SKM-1 treated with dmso at 0.1 percent for 144 hours (cell line): ENCODE data around the gene SLC30A7.
A peak's percentile ranks its signal among the peaks of the same experiment; 100 is the strongest.
"Not testable (repeated sequence)": the region's sequence is repeated elsewhere in the genome, so short reads cannot be mapped to it uniquely, and the experiment has no call there.

Source experiments
- DNase-seq: peaks from one replicate; lab custom pipeline; 2025; ENCODE audit not compliant: unreplicated experiment; lab: John Stamatoyannopoulos, UW

The SLC30A7 gene

GRCh38 chr1:100895540-100896480, at the start of gene SLC30A7:
TSS of gene SLC30A7 (plus strand) at chr1:100896090. CDS start at chr1:100896263, 173 bp downstream.
- peak; percentile 70 for DNase-seq

GRCh38 chr1:100847361-100848082, 48.4 kb upstream of the SLC30A7 start:
- no peak for DNase-seq

GRCh38 chr1:100851726-100852125, 44.2 kb upstream of the SLC30A7 start:
- no peak for DNase-seq

GRCh38 chr1:100852976-100853375, 42.9 kb upstream of the SLC30A7 start:
- no peak for DNase-seq

GRCh38 chr1:100855116-100855515, 40.8 kb upstream of the SLC30A7 start:
- not testable (repeated sequence) for DNase-seq

- DNase-seq: no peak
These were observed 35.4 kb upstream of the SLC30A7 start for GRCh38 chr1:100860397-100860991.

GRCh38 chr1:100861379-100861778, 34.5 kb upstream of the SLC30A7 start:
- no peak for DNase-seq

- no peak for DNase-seq
These were observed 33.3 kb upstream of the SLC30A7 start for GRCh38 chr1:100862591-100862990.

- DNase-seq: peak; percentile 50
These were observed 29.6 kb upstream of the SLC30A7 start for GRCh38 chr1:100866041-100866900.

- no peak for DNase-seq
These were observed 29.0 kb upstream of the SLC30A7 start for GRCh38 chr1:100866901-100867206.

- peak; percentile 22 for DNase-seq
These were observed 27.4 kb upstream of the SLC30A7 start for GRCh38 chr1:100868364-100868995.

GRCh38 chr1:100869996-100870395, 25.9 kb upstream of the SLC30A7 start:
- DNase-seq: no peak

- no peak for DNase-seq
These were observed 21.5 kb upstream of the SLC30A7 start for GRCh38 chr1:100874433-100874832.

GRCh38 chr1:100875228-100875627, 20.7 kb upstream of the SLC30A7 start:
- DNase-seq: no peak

- no peak for DNase-seq
These were observed 19.6 kb upstream of the SLC30A7 start for GRCh38 chr1:100876291-100876690.

- no peak for DNase-seq
These were observed 16.5 kb upstream of the SLC30A7 start for GRCh38 chr1:100879422-100879821.

- DNase-seq: no peak
These were observed 14.2 kb upstream of the SLC30A7 start for GRCh38 chr1:100881687-100882086.

- DNase-seq: peak; percentile 67
These were observed 13.2 kb upstream of the SLC30A7 start for GRCh38 chr1:100882698-100883097.

- no peak for DNase-seq
These were observed 11.9 kb upstream of the SLC30A7 start for GRCh38 chr1:100883963-100884362.

- DNase-seq: not testable (repeated sequence)
These were observed 6.9 kb upstream of the SLC30A7 start for GRCh38 chr1:100889007-100889406.
